ENCODE results near the gene ITM2C.

ITM2C gene, protein sequence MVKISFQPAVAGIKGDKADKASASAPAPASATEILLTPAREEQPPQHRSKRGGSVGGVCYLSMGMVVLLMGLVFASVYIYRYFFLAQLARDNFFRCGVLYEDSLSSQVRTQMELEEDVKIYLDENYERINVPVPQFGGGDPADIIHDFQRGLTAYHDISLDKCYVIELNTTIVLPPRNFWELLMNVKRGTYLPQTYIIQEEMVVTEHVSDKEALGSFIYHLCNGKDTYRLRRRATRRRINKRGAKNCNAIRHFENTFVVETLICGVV

DNA sequence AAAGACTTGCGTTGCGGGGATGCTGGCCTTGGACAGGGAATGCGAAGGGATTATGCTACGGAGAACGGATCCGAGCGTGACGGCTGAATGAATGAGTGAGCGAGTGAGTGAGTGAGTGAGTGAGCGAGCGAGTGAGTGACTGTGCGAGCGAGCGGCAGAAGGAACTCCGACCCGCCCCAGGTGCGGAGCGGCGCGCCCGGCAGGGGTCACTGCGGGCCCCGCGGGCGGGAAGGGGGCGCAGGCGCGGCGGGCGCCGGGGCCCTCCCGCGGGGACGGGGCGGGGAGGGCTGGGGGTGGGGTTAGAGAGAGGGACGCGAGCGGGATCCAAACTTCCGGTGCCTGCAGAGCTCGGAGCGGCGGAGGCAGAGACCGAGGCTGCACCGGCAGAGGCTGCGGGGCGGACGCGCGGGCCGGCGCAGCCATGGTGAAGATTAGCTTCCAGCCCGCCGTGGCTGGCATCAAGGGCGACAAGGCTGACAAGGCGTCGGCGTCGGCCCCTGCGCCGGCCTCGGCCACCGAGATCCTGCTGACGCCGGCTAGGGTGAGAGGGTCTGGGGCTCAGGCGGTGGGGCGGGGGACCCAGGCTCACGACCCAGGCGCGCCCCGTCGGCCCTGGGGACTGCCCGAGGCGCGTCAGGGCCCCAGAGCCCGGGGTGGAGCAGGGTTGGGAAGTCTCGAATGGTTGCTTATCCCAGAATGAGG lies at the start of gene ITM2C:
Gene ITM2C, plus strand, starts transcription at position 338 of the 702 bp plus-strand sequence. Its CDS starts 84 bp downstream, at position 422.
- Mint-ChIP-seq H3K36me3 (no peaks in the 10 kb centered on the region), H3K27me3 (no peaks in the 10 kb centered on the region), H3K4me1 (peaks cover 53% of the 10 kb centered on the region)

DNA sequence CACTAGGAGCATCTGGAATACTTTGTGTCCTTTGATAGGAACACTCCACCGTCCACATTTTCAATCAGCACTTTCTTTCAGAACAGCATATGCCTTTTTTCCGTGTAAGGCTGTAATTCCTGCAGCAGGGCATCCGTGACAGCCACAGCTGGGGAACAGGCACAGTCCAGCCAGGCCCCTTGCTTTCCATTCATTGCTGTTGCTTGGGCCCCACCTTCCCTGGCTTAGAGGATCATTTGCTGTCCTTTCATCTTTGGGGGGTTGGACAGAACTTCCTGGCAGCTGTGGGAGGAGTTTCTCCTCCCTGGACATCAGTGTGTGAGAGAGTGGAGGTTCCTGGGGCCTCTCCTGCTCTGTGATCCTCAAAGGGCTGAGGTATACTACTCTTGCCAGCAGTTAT lies 49.7 kb upstream of the ITM2C start:
- Mint-ChIP-seq H3K27me3 (no peaks in the 10 kb centered on the region), H3K4me3 (no peak overlapping the region), H3K36me3 (peaks cover 4% of the 10 kb centered on the region), H3K4me1 (peaks cover 9% of the 10 kb centered on the region), H3K9me3 (no peaks in the 10 kb centered on the region), H3K27ac (no peak overlapping the region)

More for the DNA sequence above, at the start of gene ITM2C:
- no peaks in the 10 kb centered on the region for H3K9me3 Mint-ChIP-seq
- H3K27ac Mint-ChIP-seq: peak within 1 kb of the TSS; percentile 53
- H3K4me3 Mint-ChIP-seq: peak within 1 kb of the TSS; percentile 85

DNA sequence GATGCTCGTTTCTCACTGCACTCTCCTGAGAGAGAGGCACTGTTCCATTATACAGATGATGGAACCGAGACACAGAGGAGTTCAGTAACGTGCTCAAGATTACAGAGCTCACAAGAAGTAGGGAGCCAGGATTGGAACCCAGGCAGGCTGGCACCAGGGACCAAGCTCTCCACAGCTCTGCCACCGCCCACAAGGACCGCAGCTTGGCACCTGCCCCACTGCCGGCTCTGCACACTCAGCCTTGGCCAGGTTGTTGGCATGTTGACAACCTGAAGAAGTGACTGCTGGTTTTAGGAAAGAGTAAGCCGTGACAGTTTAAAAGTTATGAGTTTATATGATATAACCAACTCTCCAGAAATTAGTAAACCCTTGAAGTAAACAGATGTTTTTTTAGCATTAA lies 48.0 kb upstream of the ITM2C start:
- Mint-ChIP-seq H3K4me1 (peaks cover 9% of the 10 kb centered on the region), H3K27ac (peak overlapping the region; percentile 43), H3K4me3 (no peak overlapping the region), H3K36me3 (peaks cover 4% of the 10 kb centered on the region), H3K9me3 (no peaks in the 10 kb centered on the region), H3K27me3 (no peaks in the 10 kb centered on the region)

DNA sequence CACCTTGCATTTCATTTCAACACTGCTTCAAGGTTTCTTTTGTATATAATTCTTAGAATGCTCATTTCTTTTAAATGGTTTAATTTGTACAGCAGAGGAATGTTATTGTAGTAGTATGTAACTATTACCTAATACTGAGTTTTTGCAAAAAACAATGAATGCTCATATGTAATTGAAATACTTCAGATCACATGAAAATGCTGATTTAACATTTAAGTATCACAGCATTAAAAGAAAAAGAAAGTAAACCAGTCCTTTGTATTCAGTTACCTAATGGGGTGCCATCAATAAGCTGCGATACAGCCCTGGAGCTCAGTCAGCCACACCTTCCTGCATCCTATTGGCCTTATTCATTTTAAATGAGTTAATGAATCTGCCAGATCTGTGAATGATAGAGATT lies 45.3 kb upstream of the ITM2C start:
- H3K4me1 Mint-ChIP-seq: peaks cover 8% of the 10 kb centered on the region
- H3K27me3 Mint-ChIP-seq: no peaks in the 10 kb centered on the region
- H3K36me3 Mint-ChIP-seq: peaks cover 4% of the 10 kb centered on the region
- no peak overlapping the region for H3K4me3 Mint-ChIP-seq
- no peaks in the 10 kb centered on the region for H3K9me3 Mint-ChIP-seq
- no peak overlapping the region for H3K27ac Mint-ChIP-seq

DNA sequence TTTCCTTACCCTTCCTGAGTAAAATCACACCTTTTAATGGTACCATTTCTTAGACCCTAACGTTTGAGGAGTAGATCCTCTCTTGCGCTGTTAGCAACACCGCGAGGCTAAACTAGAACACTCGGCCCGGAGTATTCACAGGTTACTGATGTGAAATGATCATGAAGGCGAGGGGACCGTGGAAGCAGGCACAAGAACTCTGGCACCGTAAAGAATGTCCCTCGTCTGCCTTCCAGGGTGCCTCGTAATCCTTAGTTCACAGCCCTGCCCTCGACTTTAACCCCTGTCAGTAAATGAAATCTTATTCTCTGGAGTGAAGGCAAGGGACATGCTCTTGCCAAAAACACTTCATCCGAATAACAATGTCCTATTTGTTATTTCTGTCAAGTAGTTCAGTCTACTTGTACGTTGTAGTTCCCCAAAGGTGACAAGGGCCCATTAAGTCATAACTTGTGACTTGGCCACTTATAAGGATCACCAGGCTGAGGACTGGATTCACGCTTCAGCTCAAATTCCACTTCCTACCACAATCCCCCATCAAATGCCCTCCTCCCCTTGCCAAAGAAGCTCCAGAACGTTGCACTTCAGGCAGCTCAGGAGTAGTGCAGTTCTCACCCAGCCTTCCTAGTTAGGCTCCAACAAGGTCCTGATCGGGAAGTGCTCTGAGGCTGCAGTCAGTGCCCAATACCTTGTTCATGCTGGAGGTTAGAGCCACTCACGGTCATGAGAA lies 43.3 kb upstream of the ITM2C start:
- H3K4me3 Mint-ChIP-seq: no peak overlapping the region
- no peaks in the 10 kb centered on the region for H3K9me3 Mint-ChIP-seq
- peak overlapping the region; percentile 36 for H3K27ac Mint-ChIP-seq
- H3K36me3 Mint-ChIP-seq: peaks cover 4% of the 10 kb centered on the region
- H3K27me3 Mint-ChIP-seq: peaks cover 5% of the 10 kb centered on the region
- H3K4me1 Mint-ChIP-seq: peaks cover 9% of the 10 kb centered on the region

DNA sequence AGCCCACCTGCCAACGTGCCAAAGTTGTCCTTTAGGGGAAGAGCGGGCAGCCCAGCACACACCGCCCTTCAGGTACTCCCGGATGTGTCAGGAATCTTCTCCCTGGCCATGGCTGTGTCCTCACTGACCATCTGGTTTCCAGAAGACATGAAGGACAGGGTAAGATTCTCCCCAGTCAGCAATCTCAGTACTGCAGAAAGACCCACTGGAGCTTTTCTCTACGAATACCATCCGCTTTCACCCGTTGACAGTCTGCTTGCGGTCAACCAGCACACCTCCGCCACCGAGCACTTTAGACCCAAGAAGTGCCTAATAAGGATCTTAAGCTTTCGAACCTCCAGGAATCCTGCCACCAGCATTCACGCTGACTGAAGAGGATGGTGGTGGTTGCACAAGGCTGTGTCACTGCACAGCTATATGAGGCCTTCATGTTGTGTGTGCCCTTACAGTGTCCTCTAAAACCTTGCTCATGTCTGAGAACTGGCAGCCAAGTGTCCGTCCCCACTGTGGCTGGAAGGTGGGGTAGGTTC lies 42.7 kb upstream of the ITM2C start:
- no peaks in the 10 kb centered on the region for H3K9me3 Mint-ChIP-seq
- peaks cover 9% of the 10 kb centered on the region for H3K4me1 Mint-ChIP-seq
- no peak overlapping the region for H3K4me3 Mint-ChIP-seq
- H3K36me3 Mint-ChIP-seq: peaks cover 4% of the 10 kb centered on the region
- H3K27ac Mint-ChIP-seq: no peak overlapping the region
- peaks cover 11% of the 10 kb centered on the region for H3K27me3 Mint-ChIP-seq

DNA sequence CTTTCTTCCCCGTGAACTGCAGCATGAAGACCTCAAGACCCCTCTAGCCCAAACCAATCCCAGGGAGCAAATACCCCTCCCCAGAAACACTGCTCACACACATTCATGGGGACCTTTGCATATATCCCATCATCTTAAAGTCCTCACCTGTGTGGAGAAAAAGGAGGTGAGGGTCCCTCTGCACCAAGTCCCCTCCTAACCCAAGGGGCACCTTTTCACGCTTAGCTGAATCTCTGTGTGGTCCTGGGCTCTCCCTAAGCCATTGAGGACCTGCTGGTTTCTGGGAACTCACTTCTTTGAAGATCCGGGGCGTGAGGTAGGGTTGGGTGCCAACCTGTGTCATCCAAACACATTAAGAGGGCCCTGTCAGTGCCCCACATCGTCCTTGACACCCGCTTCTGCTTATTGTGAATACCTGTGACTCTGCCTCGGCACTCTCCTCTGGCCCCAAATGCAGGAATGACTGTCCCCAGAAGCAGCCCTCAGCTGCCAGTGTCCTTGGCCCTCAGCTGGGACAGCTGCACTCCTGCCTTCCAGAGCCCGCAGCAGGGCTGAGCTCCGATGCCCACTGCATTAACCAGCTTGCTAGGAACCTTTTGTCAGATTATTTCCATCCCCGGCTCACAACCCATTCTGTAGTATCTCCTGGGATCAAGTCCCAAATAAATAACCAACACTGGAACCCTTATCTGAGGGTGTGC lies 41.3 kb upstream of the ITM2C start:
- H3K4me1 Mint-ChIP-seq: peaks cover 11% of the 10 kb centered on the region
- H3K36me3 Mint-ChIP-seq: no peaks in the 10 kb centered on the region
- H3K27ac Mint-ChIP-seq: peak overlapping the region; percentile 41
- no peak overlapping the region for H3K4me3 Mint-ChIP-seq
- H3K9me3 Mint-ChIP-seq: no peaks in the 10 kb centered on the region
- peaks cover 18% of the 10 kb centered on the region for H3K27me3 Mint-ChIP-seq

DNA sequence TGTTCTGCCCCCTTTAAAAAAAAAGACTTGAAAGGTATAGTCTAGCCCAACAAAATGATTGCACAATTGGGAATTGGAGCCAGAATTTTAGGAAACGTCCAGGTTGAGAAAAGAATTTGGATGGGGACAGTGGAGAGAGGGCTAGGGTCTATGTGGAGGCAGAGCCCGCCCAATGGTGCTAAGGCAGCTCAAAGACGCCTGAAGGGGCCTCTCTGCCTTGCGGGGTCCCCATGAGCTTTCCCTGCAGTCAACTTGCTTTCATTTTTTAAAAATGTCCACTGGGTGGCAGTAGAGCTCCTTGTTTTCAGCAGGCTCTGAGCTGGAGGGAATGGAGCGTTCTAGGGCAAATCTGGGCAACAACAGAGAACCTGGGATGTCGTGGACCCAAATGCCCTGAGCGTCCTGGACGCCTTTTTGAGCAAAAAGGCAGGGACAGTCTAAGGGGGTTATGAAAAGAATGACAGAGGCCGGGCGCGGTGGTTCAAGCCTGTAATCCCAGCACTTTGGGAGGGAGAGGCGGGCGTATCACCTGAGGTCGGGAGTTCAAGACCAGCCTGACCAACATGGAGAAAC lies 40.2 kb upstream of the ITM2C start:
- no peak overlapping the region for H3K4me3 Mint-ChIP-seq
- H3K27me3 Mint-ChIP-seq: peaks cover 24% of the 10 kb centered on the region

DNA sequence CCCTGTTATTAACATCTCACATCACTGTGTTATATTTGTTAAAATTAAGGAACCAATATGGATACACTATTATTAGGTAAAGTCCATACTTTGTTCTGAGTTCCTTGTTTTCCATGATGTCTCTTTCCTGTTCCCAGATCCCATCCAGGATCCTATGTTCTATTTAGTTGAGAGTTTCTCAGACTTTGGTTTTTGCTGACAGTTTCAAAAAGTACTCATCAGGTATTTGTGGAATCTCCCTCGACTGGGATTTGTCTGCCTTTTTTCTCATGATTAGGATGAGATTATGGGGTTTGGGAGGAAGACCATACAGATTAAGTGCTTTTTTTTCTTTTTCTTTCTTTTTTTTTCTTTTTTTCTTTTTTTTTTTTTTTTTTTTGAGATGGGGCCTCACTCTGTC lies 39.4 kb upstream of the ITM2C start:
- Mint-ChIP-seq H3K9me3 (no peaks in the 10 kb centered on the region), H3K4me1 (peaks cover 11% of the 10 kb centered on the region), H3K4me3 (no peak overlapping the region), H3K27ac (no peak overlapping the region), H3K27me3 (peaks cover 24% of the 10 kb centered on the region), H3K36me3 (no peaks in the 10 kb centered on the region)

More for the DNA sequence above, 40.2 kb upstream of the ITM2C start:
- peaks cover 11% of the 10 kb centered on the region for H3K4me1 Mint-ChIP-seq
- no peaks in the 10 kb centered on the region for H3K9me3 Mint-ChIP-seq
- H3K27ac Mint-ChIP-seq: no peak overlapping the region
- no peaks in the 10 kb centered on the region for H3K36me3 Mint-ChIP-seq

DNA sequence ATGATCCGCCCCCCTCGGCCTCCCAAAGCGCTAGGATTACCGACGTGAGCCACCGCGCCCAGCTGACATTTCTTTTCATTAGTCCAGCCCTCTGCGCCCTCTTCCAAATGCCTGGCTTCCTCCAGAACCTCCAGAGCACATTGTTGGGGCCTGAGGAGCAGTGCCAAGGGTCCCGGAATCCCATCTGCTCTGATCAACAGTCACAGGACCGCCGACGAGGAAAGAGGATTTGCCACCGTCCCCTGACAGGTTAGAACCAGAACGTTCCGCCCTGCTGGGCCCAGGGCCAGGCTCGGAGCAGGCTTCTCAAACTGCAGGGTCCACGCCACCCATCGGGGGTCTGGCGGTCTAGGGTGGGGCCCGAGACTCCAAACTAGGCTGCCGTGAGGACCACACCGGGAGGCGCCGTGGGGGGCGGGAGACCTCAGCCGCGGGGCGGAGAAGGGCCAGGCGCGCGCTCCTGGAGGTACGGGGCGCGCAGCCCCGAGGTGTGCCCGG lies 36.9 kb upstream of the ITM2C start:
- H3K27ac Mint-ChIP-seq: no peak overlapping the region
- H3K27me3 Mint-ChIP-seq: peaks cover 24% of the 10 kb centered on the region
- H3K4me1 Mint-ChIP-seq: peaks cover 11% of the 10 kb centered on the region
- no peaks in the 10 kb centered on the region for H3K9me3 Mint-ChIP-seq
- H3K36me3 Mint-ChIP-seq: no peaks in the 10 kb centered on the region
- no peak overlapping the region for H3K4me3 Mint-ChIP-seq

DNA sequence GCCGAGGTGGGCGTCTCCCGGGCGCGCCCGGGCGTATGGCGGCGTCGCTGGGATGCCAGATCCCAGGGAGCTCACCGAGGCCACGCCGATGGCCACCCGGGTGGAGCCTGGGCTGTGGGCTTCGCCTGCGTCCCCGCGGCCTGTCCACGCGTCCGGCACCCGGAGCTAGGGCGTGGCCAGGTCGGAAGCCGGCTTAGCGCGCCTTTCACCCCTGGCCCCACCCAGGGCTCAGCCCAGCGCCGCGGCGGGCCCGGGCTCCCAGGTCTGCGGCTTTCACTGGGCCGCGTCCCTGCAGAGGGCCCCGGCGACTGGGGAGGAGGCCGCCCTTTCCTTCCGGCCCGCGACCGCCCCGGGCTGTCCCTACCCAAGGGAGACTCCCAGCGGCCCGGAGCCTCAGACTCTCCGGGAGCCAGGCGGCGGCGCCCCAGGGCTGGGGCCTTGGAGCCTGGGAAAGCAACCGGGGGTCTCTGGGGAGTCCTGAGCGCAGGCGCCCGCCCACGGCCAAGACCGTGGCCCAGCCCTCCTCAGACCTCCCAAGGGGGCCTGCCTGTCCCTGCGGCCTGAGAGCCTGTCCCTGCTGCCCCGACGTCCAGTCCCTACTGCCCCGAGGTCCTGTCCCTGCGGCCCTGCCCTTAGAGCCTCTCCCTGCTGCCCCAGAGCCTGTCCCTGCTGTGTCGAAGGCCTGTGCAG lies 36.3 kb upstream of the ITM2C start:
- Mint-ChIP-seq H3K36me3 (no peaks in the 10 kb centered on the region), H3K4me3 (peak overlapping the region; percentile 23), H3K27ac (no peak overlapping the region), H3K9me3 (no peaks in the 10 kb centered on the region), H3K4me1 (peaks cover 11% of the 10 kb centered on the region), H3K27me3 (peaks cover 24% of the 10 kb centered on the region)

DNA sequence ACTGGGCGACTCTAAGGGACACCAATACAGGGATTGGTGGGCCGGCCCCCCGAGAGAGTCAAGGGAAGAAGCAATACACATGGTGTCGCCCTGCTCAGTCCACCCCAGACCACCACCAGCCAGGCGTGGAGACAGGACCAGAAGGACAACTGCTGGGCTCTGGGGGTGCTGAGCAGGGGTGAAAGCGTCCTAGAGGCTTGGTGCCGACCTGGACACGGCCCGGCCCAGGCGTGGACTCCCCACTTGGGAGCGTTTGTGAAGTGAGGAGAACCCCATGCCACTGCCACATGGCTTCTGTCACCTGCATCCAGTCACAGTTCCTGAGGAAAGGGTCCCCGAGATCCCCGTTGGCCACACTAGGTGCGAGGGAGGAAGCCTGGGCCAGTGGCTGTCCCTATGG lies 35.4 kb upstream of the ITM2C start:
- Mint-ChIP-seq H3K36me3 (no peaks in the 10 kb centered on the region), H3K4me1 (peaks cover 9% of the 10 kb centered on the region), H3K27me3 (peaks cover 24% of the 10 kb centered on the region), H3K27ac (no peak overlapping the region), H3K4me3 (peak overlapping the region; percentile 23), H3K9me3 (no peaks in the 10 kb centered on the region)

DNA sequence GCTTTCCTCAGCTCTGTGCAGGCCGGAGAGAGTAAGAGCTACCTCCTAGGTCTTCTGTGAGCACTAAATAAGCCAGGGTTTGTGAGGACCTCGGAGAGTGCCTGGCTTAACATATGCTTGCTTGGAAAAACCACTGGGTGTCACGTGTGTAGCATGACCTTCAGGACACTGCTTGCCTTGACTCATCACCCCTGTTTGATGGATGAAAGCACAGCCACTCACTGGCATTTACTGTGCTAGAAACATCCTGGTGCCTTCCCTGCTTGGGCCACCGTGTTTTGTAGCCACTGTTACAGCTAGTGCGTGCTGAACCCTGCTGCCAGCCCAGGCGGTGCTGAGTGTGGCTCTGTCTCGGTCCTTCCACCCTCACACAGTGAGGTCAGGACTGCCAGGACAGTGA lies 34.8 kb upstream of the ITM2C start:
- H3K27me3 Mint-ChIP-seq: peaks cover 22% of the 10 kb centered on the region
- H3K4me1 Mint-ChIP-seq: peaks cover 4% of the 10 kb centered on the region
- H3K9me3 Mint-ChIP-seq: no peaks in the 10 kb centered on the region
- no peak overlapping the region for H3K4me3 Mint-ChIP-seq
- H3K27ac Mint-ChIP-seq: no peak overlapping the region
- H3K36me3 Mint-ChIP-seq: no peaks in the 10 kb centered on the region

DNA sequence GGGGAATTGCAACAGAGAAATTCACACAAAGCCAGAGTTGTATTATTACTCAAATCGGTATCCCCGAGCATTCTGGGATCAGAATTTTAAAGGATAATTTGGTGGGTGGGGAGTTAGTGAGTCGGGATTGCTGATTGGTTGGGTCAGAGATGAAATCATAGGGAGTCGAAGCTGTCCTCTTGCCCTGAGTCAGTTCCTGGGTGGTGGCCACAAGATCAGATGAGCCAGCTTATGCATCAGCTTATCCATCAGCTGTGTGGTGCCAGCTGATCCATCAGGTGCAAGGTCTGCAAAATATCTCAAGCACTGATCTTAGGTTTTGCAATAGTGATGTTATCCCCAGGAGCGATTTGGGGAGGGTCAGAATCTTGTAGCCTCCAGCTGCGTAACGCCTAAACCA lies 34.3 kb upstream of the ITM2C start:
- H3K27ac Mint-ChIP-seq: no peak overlapping the region
- no peaks in the 10 kb centered on the region for H3K36me3 Mint-ChIP-seq
- no peak overlapping the region for H3K4me3 Mint-ChIP-seq
- H3K4me1 Mint-ChIP-seq: peaks cover 4% of the 10 kb centered on the region
- H3K9me3 Mint-ChIP-seq: no peaks in the 10 kb centered on the region
- peaks cover 22% of the 10 kb centered on the region for H3K27me3 Mint-ChIP-seq
